ENCODE measurements around the gene TBC1D9.
"Not testable (repeated sequence)": the region's sequence is repeated elsewhere in the genome, so short reads cannot be mapped to it uniquely, and the experiment has no call there.

TBC1D9 gene

DNA sequence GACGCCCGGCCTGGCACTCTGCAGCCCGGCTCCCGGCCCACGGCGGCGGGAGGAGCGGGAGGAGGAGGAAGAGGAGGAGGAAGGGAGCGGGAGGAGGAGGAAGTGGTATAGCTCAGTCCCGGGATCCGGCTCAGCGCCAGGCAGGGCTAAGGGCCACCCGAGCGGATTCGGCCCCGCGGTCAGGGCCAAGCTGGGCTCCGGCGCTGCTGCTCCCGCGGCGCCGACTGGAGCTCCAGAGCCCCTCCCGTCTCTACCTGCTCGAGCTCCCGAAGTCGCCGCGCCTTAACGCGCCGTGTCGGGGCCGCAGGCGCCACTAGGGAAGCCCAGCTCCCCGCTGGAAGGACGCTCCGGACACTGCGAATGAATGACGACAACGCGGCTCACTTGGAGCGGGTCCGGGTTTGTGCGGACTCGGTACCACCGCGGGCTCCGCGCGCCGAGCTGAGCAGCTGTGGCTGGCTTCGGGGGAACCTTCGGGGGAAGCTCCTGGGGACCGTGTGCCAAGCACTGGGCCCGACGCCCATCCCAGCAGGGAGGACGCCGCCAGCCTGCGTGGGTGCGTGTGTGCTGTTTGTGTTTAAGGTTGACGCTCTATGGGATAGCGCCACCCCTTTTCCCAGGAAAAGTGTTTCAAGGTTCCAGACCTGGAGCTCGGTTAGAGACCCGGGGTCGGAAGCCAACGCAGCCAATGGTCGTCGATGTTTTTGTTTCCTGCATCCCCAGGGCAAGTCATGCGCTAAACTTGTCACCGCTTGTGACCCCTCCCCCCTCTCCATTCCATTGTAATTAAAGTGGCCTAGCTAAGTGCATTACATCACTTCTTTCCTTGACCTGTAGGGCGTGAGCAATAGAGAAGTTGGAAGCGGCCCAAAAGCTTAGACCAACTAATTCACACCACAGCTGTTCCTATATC, at the start of gene TBC1D9:
Gene TBC1D9 (minus strand): TSS at position 67 of the 913 bp plus-strand sequence. CDS start 340 bp downstream, outside the sequence.
- DNase-seq = peak; percentile 12 to 64

GRCh38 chr4:140805293-140805692, 49.1 kb upstream of the TBC1D9 start:
- DNase-seq = no peak

DNA sequence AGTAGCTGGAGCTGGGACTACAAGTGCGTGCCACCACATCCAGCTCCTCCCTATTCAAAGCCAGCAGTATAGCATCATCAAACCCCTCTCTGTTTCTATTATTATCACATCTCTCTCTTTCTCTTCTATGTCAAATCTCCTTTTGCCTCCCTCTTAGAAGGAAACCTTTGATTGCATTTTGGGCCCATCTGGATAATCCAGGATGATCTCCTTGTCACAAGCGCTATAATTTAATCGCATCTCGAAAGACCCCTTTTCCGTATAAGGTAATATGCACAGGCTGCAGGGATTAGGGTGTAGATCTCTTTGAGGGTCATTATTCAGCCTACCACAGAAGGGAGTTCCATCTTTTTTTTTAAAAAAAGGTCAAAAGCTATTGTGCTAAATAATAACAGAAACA, 46.4 kb upstream of the TBC1D9 start:
- no peak for DNase-seq

- no peak for DNase-seq
Measured at GRCh38 chr4:140800666-140801065, 44.5 kb upstream of the TBC1D9 start.

GRCh38 chr4:140799686-140800225, 43.6 kb upstream of the TBC1D9 start:
- DNase-seq = no peak

- peak in 1 of 2 experiments; percentile 5 for DNase-seq
Measured at GRCh38 chr4:140793291-140793690, 37.1 kb upstream of the TBC1D9 start.

DNA sequence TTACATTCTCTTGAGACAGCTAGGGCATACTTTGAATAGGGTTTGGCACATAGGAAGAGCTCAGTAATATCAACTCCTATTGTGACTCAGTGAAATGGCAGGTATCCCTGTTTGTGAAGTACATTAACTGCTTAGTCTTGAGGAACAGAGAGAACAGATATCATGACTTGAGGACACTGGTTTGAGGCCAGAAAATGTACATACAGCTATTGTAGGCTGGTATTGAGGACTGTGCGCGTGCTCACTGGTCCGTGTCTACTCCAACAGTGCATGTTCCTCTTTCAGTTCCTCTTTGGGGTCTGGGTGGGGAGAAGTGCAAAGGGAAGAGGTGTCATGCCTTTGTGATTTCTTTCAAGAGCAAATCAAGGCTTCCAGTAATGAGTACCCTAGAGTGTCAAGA, 34.6 kb upstream of the TBC1D9 start:
- DNase-seq = no peak

GRCh38 chr4:140790171-140790570, 34.0 kb upstream of the TBC1D9 start:
- DNase-seq = no peak

DNA sequence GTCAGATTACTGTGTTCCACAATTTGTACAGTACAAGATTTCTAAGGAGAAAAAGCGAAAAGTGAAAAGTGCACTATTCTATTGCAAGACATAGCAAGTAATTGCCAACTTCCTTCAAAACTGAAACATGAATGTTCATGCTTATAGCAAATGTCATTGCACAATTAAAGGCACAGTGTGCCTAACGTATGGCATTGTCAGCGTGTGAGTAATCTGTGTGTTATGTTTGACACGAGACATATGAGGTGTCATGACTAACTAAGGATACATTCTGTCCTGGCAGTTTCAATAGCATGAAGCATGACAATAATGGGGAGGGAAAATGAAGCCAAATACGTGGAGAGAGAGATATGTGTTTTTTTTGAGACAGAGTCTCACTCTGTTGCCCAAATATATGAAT, 33.6 kb upstream of the TBC1D9 start:
- DNase-seq = no peak

DNA sequence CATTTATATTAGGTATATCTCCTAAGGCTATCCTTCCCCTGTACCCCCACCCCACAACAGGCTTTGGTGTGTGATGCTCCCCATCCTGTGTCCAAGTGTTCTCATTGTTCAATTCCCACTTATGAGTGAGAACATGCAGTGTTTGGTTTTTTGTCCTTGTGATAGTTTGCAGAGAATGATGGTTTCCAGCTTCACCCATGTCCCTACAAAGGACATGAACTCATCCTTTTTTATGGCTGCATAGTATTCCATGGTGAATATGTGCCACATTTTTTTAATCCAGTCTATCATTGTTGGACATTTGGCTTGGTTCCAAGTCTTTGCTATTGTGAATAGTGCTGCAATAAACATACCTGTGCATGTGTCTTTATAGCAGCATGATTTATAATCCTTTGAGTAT, 26.6 kb upstream of the TBC1D9 start:
- DNase-seq = not testable (repeated sequence)

DNA sequence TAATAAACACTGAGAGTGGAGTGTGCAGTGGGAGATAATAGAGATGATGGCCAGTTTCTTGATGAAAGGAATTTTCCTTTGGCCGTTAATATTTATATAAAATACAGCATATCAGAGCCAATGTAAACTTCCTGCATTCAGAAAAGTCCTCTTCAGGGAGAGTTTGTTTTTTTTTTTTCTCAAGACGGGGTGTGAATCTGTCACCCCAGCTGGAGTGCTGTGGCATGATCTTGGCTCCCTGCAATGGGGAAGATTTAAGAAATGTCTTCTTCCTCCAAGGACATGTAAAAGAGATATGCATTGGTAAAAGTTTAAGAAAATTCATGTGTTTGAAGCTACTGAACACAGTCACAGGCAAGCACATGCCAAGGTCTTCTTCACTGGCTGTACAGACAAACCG, 25.4 kb upstream of the TBC1D9 start:
- no peak for DNase-seq

DNA sequence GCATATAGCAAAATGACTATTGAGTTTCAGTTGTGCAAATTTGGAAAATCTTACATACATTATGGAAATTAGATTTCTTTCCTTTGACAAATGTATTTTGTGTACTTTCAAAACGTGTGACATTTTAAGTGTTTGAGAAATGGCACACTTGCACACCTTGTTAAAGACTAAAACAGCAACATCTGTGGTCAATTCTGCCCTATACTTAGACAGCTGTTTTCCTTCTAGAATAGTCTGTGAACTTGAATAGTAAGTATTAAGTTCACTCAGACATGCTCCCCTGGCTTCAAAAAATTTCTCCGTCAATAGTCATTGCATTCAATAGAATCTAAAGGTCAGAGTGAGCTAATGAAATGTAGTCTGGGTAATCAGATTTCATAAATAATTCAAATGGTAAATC, 21.7 kb upstream of the TBC1D9 start:
- no peak for DNase-seq

DNA sequence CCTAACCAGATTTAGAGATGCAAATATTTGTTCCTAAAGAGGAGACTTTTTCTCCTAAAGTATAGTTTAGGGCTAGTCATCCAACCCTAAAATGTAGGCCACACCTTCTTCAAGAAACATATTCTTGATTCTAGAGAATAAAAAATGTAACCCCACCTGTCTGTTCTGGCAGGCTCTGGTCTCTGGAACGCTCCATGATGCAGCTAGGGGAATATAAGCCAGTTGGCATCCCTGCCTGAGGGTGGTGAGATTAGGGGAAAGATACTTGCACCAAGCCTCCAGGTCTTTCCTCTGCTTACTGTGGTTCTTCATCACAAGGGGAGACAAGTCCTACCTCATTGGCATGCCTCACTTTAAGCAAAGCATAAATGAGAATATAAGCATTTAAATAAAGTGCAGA, 21.2 kb upstream of the TBC1D9 start:
- DNase-seq = peak in 1 of 2 experiments; percentile 6

GRCh38 chr4:140776556-140776955, 20.4 kb upstream of the TBC1D9 start:
- no peak for DNase-seq

- no peak for DNase-seq
Measured at GRCh38 chr4:140774956-140775355, 18.8 kb upstream of the TBC1D9 start.

DNA sequence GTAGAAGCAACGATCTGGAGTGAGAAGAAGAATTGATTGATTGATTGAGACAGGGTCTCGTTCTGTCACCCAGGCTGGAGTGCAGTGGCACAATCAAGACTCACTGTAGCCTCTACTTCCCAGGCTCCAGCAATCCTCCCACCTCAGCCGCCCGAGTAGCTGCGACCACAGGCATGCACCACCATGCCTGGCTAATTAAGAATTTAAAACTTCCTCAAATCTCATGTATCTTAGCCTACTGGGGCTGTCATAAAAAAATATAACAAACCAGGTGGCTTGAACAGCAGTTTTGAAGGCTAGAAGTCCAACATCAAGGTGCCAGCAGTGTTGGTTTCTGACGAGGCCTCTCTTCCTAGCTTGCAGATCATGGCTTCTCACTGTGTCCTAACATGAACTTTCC, 18.3 kb upstream of the TBC1D9 start:
- DNase-seq = no peak

DNA sequence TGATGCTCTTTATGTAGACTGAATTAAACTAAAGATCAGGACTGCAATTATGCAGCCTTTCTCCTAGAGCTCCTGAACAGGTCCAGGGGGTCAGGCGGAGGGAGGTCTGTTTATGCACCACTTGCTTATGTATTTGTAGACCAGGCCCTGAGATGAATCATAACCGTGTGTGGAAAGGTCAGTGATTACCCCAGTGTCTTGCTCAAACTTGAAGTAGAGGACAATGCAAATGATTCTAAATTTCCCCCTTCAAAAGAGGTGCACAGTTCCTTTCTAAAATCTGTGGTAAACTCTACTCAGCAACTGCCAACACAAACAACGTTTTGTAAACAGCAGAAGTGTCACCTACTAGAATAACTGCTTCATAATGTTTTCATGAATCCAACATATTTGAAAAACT, 13.0 kb upstream of the TBC1D9 start:
- no peak for DNase-seq

DNA sequence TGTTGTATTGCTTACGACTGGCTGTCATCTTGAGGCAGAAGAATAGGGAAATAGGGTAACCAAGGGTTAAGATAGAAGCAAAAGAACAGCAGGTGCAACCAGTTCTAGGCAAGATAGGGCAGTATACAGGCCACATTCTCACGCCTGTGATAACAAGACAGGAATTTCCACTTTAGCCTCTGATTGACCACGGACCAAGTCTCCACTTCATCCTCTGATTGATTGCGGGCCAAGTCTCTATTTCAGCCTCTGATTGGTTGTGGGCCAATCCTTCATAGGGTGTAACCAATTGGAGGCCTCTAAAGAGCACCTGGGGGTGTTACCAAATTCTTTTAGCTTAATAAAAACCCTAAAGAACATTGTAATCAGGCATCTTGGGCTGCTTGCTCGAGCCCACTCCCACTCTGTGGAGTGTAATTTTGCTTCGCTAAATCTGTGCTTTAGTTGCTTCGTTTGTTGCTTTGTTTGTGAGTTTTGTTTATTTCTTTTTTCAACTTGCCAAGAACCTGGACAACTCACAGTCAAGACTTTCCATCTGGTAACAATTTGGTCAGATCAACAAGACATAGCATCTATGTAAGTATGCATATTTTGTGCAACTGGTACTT, 8.7 kb upstream of the TBC1D9 start:
- no peak for DNase-seq

DNA sequence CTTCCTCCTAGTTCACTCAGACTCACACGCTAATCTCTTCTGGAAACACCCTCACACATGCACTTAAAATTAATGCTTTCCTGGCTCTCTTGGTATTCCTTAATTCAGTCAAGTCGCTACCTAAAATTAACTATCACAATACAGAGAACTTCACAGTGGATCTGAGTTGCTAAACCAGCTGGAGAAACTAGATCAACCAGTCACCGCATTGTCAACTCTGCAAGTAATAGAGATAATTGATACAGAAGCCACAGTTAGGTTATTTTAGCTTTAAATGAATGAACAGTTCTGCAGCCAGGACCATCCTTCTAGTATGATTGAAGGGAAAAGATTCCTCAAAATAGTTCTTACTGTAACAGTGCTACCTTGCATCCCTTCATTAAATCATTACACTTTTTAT, 6.0 kb upstream of the TBC1D9 start:
- no peak for DNase-seq

- DNase-seq = no peak
Measured at GRCh38 chr4:140757232-140757630, 1.0 kb upstream of the TBC1D9 start.

DNA sequence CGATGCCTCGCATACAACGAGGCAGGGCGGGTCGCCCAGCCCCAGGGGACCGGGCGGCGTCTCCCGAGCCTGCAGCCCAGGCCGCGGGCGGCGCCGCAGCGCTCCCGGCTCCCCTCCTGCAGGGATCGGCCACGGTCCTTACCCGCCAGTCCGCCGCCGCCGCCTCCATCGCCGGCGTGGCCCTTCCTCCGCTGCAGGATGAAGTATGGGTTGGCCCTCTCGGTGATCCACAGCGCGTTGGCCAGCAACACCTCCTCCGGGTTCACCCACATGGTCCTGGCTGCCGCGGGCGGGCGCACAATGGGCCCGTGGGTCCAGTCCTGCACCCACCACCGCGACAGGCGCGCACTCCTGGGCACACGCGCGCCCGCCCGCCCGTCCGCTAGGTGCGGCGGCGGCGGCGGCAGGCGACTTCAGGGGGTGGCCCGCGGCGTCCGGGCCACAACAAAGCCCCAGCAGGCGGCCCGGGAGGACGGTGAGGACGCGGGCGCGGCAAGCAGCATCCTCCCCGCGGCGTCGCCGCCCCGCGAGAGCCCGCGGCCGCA, 339 bp downstream of the TBC1D9 start:
- no peak for DNase-seq

GRCh38 chr4:140754918-140755773, 1.0 kb downstream of the TBC1D9 start:
- DNase-seq = no peak

GRCh38 chr4:140753329-140753728, 2.9 kb downstream of the TBC1D9 start:
- DNase-seq = no peak

All from cerebellar nuclear complex (tissue), 1 donor.